DOHH2 (cell line): Measurements from ENCODE around the gene DIS3L2.

ENCODE experiments used
- EZH2phosphoT487 ChIP-seq: fragments of 200-600 bp; sonication (generic); IDR thresholded peaks from 2 replicates; pipeline ENCODE4 v1.6.1; 2017; ENCODE audit warnings: borderline replicate concordance, mild to moderate bottlenecking, antibody characterized with exemption, low read length, moderate library complexity, mixed read lengths
- TF ChIP-seq, protein P1 (sequence below): fragments of 200-600 bp; sonication (generic); IDR thresholded peaks from one replicate; pipeline ENCODE4 v1.5.1; 2014; ENCODE audit warnings: antibody characterized with exemption, mild to moderate bottlenecking, low read depth, low read length; ENCODE audit not compliant: poor library complexity, severe bottlenecking

DNA sequence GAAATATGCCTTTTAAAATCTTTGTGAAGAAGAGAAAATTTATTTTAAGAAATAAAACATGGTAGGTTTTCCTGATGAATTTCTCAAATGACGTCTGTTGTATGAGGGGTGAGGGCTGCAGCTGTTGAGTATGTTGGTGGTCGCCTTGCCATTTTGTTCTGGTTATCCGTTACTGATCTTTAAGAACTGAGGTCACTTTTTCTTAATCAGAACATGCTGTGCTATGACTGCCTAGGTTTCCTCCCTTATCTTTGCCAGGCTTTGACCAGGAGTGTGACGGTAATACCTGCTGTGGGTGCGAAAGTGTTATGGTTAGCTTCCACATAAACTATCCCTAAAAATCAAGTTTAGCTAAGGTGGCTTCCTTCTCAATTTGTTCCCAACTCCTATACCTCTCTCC lies 176.9 kb downstream of the DIS3L2 start:
- TF ChIP-seq, protein P1, sequence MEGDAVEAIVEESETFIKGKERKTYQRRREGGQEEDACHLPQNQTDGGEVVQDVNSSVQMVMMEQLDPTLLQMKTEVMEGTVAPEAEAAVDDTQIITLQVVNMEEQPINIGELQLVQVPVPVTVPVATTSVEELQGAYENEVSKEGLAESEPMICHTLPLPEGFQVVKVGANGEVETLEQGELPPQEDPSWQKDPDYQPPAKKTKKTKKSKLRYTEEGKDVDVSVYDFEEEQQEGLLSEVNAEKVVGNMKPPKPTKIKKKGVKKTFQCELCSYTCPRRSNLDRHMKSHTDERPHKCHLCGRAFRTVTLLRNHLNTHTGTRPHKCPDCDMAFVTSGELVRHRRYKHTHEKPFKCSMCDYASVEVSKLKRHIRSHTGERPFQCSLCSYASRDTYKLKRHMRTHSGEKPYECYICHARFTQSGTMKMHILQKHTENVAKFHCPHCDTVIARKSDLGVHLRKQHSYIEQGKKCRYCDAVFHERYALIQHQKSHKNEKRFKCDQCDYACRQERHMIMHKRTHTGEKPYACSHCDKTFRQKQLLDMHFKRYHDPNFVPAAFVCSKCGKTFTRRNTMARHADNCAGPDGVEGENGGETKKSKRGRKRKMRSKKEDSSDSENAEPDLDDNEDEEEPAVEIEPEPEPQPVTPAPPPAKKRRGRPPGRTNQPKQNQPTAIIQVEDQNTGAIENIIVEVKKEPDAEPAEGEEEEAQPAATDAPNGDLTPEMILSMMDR: no peak
- no peak for TF ChIP-seq EZH2phosphoT487
